Activated CD8-positive, alpha-beta memory T cell treated with anti-CD3 and anti-CD28 coated beads, Interleukin-2, amount 50 U/mL, for 1 hour (primary cell): Measurements from ENCODE around the gene CDK19.
"Not testable (repeated sequence)": the region's sequence is repeated elsewhere in the genome, so short reads cannot be mapped to it uniquely, and the experiment has no call there.

Experiments used
- DNase-seq: peaks from one replicate; pipeline ENCODE4 v3.0.0-alpha.2; 2020; ENCODE audit errors: extremely low read depth

CDK19 gene

DNA sequence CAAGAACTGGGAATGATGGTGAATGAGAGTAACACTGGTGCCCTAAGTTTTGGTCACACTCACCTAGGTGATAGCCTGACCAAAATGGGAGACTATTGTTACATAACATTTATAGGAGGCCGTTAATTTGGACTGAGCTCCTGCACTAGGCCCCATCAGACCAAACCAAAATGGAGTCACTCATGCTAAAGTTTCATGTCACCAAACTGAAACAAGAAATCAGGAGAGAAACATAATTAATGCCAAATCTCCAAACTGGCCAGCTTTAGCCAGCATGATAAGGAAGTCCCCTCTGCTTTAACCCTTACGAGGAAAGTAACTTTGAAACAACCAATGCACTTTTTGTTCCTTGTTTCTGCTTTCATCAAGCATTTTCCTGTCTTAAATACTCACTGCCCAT lies 227.9 kb downstream of the CDK19 start:
- no peak for DNase-seq

- no peak for DNase-seq
These were observed 233.6 kb downstream of the CDK19 start for GRCh38 chr6:110581679-110582078.

- DNase-seq: not testable (repeated sequence)
These were observed 237.6 kb downstream of the CDK19 start for GRCh38 chr6:110577596-110578167.

- DNase-seq: no peak
These were observed 239.3 kb downstream of the CDK19 start for GRCh38 chr6:110575925-110576463.

- no peak for DNase-seq
These were observed 240.5 kb downstream of the CDK19 start for GRCh38 chr6:110574817-110575216.

DNA sequence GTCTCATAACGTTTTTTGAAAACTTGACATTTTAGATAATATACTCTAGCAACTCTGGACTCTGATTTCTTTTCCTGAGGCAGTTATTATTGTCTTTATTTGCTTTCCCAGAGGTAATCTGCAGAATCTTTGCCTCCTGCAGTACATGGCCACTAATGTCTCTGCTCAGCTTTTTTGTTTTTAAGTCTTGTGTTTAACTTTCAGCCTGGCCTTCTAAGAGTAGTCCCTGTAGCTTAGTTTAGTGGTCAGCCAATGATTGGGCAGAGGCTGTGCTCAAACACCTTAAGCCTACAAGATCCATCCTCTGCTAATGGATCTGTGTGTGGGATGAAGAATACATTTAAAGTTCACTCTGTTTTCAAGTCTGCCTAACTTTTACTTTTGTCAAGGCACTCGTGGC lies 241.7 kb downstream of the CDK19 start:
- no peak for DNase-seq

DNA sequence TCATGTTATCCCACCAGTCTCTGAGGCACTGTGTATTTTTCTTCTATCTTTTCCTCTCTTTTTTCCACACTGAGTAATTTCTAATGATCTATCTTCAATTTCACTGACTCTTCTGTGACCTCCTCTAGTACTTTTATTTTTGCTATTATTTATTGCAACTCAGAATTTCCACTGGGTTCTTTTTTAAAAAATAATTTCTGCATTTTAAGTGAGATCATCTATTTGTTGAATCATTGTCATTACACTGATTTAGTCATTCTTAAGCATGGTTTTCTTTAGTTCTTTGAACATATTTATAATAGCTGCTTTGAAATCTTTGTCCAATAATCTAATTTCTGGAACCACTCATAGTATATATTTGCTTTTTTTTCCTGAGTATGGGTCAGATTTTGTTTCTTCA lies 242.1 kb downstream of the CDK19 start:
- no peak for DNase-seq

DNA sequence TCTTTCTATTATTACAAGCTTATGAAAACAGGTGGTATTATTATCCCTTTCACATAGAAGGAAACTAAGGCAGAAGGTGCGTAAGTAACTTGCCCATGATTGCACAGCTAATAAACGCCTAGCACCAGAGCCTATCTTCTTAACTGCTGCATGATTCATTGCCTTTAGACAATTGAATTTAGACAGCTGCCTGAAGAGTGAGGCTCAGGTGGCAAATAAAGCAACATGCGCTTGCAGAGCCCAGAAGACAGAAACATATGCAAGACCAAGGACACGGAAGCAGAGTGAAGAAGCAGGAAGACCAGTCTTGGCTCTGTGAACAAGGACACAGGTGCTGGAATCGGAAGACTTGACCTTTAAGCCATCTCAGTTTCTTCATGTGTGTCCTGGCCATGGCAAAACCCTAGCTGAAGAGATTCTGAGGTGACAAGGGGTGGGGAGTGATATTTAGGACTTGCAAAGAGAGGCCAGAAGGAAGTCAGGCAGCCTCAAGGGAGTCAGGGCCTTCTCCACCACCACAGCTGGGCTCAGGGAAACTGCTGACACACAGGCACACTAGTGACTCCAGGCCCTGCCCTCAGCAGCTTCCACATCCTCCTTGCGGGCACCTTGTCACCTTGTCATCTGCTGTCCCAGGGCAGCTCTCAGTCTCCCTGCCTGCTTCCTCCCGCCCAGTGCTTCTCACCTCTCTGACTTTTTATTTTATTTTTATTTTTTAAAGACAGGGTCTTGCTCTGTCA lies 247.1 kb downstream of the CDK19 start:
- no peak for DNase-seq

- DNase-seq: no peak
These were observed 248.7 kb downstream of the CDK19 start for GRCh38 chr6:110566346-110567125.

DNA sequence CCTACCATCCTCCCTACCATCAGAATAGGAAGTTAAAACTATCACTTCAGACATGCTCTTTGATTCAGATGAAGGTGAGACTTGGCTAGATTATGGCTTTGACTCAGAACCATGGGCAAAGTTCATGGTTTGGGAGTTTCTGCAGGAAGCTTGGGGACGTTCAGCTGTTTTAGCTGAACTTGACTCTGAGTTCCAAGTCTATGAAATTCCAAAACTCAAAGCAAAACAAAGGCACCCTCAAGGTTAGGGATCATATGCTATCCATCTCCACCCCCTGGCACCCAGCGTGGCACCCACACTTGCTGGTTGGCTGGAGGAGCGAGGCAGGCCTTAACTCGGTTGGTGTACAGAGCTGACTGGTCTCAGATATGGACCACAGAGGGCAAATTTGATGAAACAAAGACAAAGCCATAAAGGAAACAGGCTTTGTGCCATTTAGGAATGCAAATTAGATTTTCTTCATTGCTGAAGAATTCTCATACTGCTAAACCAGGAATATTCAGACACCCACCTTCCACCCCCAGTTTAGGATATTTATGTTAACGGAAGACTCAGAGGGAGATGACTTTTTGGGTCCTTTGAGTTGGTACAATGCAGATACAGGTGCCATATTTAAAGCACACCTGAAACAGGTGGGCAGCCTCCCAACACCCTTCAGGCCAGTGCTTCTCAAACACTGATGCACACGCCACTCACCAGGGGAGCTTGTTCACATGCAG lies 250.4 kb downstream of the CDK19 start:
- DNase-seq: no peak

GRCh38 chr6:110563711-110564110 lies 251.6 kb downstream of the CDK19 start:
- no peak for DNase-seq

DNA sequence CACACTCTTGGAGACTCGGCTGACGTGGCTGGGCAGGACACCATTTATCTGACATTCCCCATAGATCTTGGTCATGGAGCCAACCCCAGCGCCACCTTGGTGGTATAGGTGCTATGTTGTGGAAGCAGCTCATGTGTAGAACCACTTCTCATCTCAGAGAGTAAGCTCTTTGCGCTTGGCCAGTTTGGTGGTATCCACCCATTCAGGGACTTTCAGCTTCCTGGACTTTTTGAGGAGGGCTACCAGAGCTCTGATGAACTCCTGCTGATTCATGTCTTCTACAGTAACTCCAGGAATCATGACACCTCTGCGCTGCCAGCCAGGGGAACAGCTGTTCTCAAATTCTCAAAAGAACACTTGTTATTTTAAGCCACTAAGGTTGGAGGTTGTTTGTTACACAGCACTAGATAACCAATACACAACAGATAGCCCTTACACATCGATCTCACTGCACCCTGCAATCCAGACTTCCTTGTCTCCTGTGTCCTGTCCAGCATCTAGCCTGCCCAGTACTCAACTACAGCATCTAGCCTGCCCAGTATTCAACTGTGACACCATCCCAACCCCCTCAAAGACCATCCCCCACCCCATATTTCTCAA lies 252.9 kb downstream of the CDK19 start:
- DNase-seq: no peak

GRCh38 chr6:110561696-110562095 lies 253.6 kb downstream of the CDK19 start:
- DNase-seq: no peak

- no peak for DNase-seq
These were observed 254.3 kb downstream of the CDK19 start for GRCh38 chr6:110561008-110561396.

DNA sequence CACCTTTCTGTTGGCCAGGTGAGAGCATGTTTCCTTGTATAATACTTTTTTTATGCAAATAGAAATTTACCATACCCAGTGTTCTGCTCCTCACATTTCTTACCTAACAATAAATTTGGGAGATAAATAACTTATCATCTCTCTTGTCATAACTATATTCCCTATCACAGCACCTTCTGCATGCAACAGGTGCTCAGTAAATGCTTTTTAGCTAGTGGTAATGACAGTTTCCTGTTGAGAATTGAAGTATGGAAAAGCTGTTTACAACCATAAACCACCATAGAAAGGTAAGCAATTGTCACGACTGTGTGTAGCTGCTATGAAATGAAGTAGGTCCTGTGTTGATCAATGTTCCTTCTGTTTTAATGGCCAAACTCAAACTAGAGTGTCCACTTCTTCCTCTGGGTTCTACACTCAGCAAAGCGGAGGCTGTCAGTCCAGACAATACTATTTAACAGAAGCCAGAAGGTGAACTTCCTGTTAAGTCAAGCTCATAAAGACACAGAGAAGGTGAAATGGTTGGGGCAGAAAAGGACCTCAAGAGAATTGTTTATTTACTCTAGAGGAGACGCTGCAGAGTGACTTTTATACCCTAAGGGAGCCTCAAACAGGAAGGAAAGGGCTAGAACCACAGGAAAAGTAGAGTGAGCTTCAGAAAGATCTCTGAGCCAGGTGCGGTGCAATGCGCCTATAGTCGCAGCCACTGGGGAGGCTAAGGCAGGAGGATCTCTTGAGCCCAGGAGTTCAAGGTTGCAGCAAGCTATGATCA lies 254.8 kb downstream of the CDK19 start:
- no peak for DNase-seq
